K562 (cell line): ENCODE measurements around the gene POU2AF3. TPM values are rescaled to one million over a fixed set of nuclear protein-coding genes. Genes with fewer than 3 reads are reported as not detected.

Experiments
- ATAC-seq: fragments of 200-7000 bp; cut with Tn5 transposase; 3 replicates; pipeline ENCODE4 v1.9.1; 2020; ENCODE audit warnings: moderate library complexity
- BruUV-seq: library from RNA; stranded (reverse); fragments of 400-500 nt; replicated peaks from 2 replicates; lab custom pipeline; 2021; lab: Mats Ljungman, UMichigan
- CTCF ChIA-PET: fragments of 300-600 bp; formaldehyde crosslinking; extraction: SDS; loops from one replicate; lab custom pipeline; 2021; ENCODE audit warnings: low intra/inter-chr PET ratio; lab: Yijun Ruan, JAX
- POLR2A ChIA-PET: fragments of 300-600, 350-650 bp; sonication (Branson Sonifier 250); formaldehyde crosslinking; extraction: SDS; loops from one replicate; lab custom pipeline; 2021; ENCODE audit warnings: antibody characterized with exemption, inconsistent platforms; lab: Yijun Ruan, JAX
- DNase-seq, 4 experiments: peaks; one replicate each; pipeline versions ENCODE4 v3.0.0 to v3.0.0-alpha.2; 2011 to 2018; ENCODE audit warnings: low spot score in 3 of 4, mixed read lengths in 3 of 4; ENCODE audit errors: extremely low read depth in 1 of 4
- FAIRE-seq: peaks from 2 replicates; lab custom pipeline; 2011; peaks lifted over from hg19 to GRCh38; lab: Jason Lieb, UNC
- H2AFZ ChIP-seq: 2 replicates; pipeline ENCODE4 v1.6.0; 2011; ENCODE audit warnings: low read depth, low read length, control low read depth, inconsistent platforms
- H3K27ac ChIP-seq: fragments of 200-600 bp; 3 replicates; pipeline ENCODE4 v1.8.0; 2011; ENCODE audit warnings: low read depth, mild to moderate bottlenecking, control low read depth, inconsistent platforms, low read length, moderate library complexity, mixed read lengths; ENCODE audit errors: extremely low read depth
- H3K27me3 ChIP-seq, 2 experiments: fragments of 300-600 bp in 1 of 2; 2 replicates in 1 of 2; 3 replicates in 1 of 2; pipeline versions ENCODE4 v1.6.0 to v1.8.0; 2011; ENCODE audit warnings: inconsistent platforms in 2 of 2, low read length in 2 of 2, mild to moderate bottlenecking in 1 of 2, mixed read lengths in 1 of 2, moderate library complexity in 1 of 2; ENCODE audit not compliant: control insufficient read depth in 2 of 2, insufficient read depth in 2 of 2
- H3K36me3 ChIP-seq: fragments of 300-600 bp; 3 replicates; pipeline ENCODE4 v1.8.0; 2011; ENCODE audit warnings: mild to moderate bottlenecking, low read length, inconsistent platforms; ENCODE audit not compliant: control insufficient read depth, insufficient read depth
- H3K4me1 ChIP-seq, 2 experiments: fragments of 200-600 bp in 1 of 2; replicated peaks in 1 of 2; 2 replicates in 1 of 2; 3 replicates in 1 of 2; pipeline versions ENCODE4 v1.5.1 to v1.8.0; 2011; ENCODE audit warnings: inconsistent platforms in 2 of 2, low read length in 2 of 2, mild to moderate bottlenecking in 1 of 2, mixed read lengths in 1 of 2, moderate library complexity in 1 of 2; ENCODE audit not compliant: control insufficient read depth in 2 of 2, insufficient read depth in 2 of 2
- H3K4me2 ChIP-seq: 2 replicates; pipeline ENCODE4 v1.6.1; 2011; ENCODE audit warnings: low read length, control low read depth, inconsistent platforms, mixed read lengths; ENCODE audit not compliant: insufficient read depth
- H3K4me3 ChIP-seq: fragments of 200-600 bp; sonication (generic), shearing (Covaris generic); 2 replicates; pipeline ENCODE4 v1.5.1; 2016; ENCODE audit warnings: control low read depth, inconsistent platforms
- H3K79me2 ChIP-seq: fragments of 200-600 bp; 3 replicates; pipeline ENCODE4 v1.8.0; 2011; ENCODE audit warnings: low read length, inconsistent platforms; ENCODE audit not compliant: control insufficient read depth, insufficient read depth
- H3K9ac ChIP-seq, 2 experiments: 2 replicates each; pipeline versions ENCODE4 v1.6.0 to v1.6.1; 2011; ENCODE audit warnings: low read depth in 2 of 2, low read length in 2 of 2, control low read depth in 1 of 2, inconsistent platforms in 1 of 2, mild to moderate bottlenecking in 1 of 2, mixed read lengths in 1 of 2; ENCODE audit not compliant: insufficient read depth in 1 of 2
- H3K9me1 ChIP-seq: one replicate; pipeline ENCODE4 v1.6.0; 2011; ENCODE audit warnings: inconsistent platforms, mild to moderate bottlenecking, low read length, moderate library complexity; ENCODE audit not compliant: control insufficient read depth, insufficient read depth
- H3K9me3 ChIP-seq: replicated peaks from 2 replicates; pipeline ENCODE4 v1.5.1; 2011; ENCODE audit warnings: low read depth, low read length, inconsistent platforms; ENCODE audit not compliant: control insufficient read depth, insufficient read depth
- H4K20me1 ChIP-seq: replicated peaks from 2 replicates; pipeline ENCODE4 v1.6.1; 2011; ENCODE audit warnings: low read length, inconsistent platforms, mixed read lengths; ENCODE audit not compliant: control insufficient read depth, insufficient read depth
- BRD9 ChIP-seq: fragments of 450-650 bp; IDR thresholded peaks from 2 replicates; pipeline ENCODE4 v1.6.1; 2018; ENCODE audit warnings: low read depth; ENCODE audit not compliant: partially characterized antibody
- E2F4 ChIP-seq: sonication (generic); formaldehyde crosslinking; IDR thresholded peaks from 2 replicates; pipeline ENCODE4 v1.8.0; 2022; ENCODE audit warnings: mild to moderate bottlenecking, low read depth, missing genetic modification reagents
- HDGF ChIP-seq: fragments of 450-650 bp; IDR thresholded peaks from 2 replicates; pipeline ENCODE4 v1.6.1; 2016
- XRCC4 ChIP-seq: IDR thresholded peaks from one replicate; pipeline ENCODE4 v1.6.1; 2011; ENCODE audit not compliant: insufficient read depth, insufficient read length; ENCODE audit errors: extremely low read depth
- ZBTB34 ChIP-seq: fragments of 250-450 bp; sonication (Bioruptor Pico); IDR thresholded peaks from 2 replicates; pipeline ENCODE4 v1.8.0; 2021; ENCODE audit warnings: mild to moderate bottlenecking, moderate library complexity
- ZNF124 ChIP-seq: sonication (generic); formaldehyde crosslinking; IDR thresholded peaks from 2 replicates; pipeline ENCODE4 v1.8.1; 2022; ENCODE audit warnings: missing genetic modification reagents
- ZNF609 ChIP-seq: sonication (generic); formaldehyde crosslinking; IDR thresholded peaks from 2 replicates; pipeline ENCODE4 v1.8.1; 2023; ENCODE audit warnings: missing genetic modification reagents, mild to moderate bottlenecking, borderline replicate concordance
- WGBS: fragments of 100-300 bp; shearing (Covaris generic); methylation state at CpG from one replicate; pipeline ENCODE4 v1.1.6; 2016; ENCODE audit warnings: low coverage, mixed read lengths; ENCODE audit not compliant: insufficient coverage; ENCODE audit errors: missing lambda C conversion rate; 5-methylcytosine and 5-hydroxymethylcytosine counted together
- in situ Hi-C: fragments of 300-500 bp; cut with MboI; formaldehyde crosslinking; loops from 4 replicates; pipeline ENCODE4 v1.15.0; 2018; ENCODE audit warnings: inconsistent platforms, mixed read lengths
- intact Hi-C: fragments of 100-400 bp; cut with micrococcal nuclease; formaldehyde crosslinking; loops from 2 replicates; pipeline ENCODE4 v1.14.2; 2022
- polyA plus RNA-seq, 8 experiments: library from polyadenylated mRNA; depleted of rRNA in 4 of 8; stranded (reverse) in 5 of 8; unstranded in 3 of 8; fragments of >200 nt; fragmentation: Nextera tagmentation in 2 of 8; fragmentation: Illumina TruSeq in 1 of 8; extraction: Ambion mirVana in 2 of 8; extraction: Trizol in 1 of 8; gene quantifications; 2 replicates each; pipeline versions ENCODE4 v1.2.1 to v1.2.3, GENCODE V29; 2011 to 2014; ENCODE audit warnings: inconsistent platforms in 1 of 8, missing spikeins in 1 of 8
- total RNA-seq, 7 experiments: library from RNA; depleted of rRNA in 6 of 7; stranded (reverse); fragments of >200 nt in 6 of 7; fragmentation: Illumina TruSeq in 2 of 7; extraction: Trizol in 2 of 7; gene quantifications; 2 replicates each; pipeline versions ENCODE4 v1.2.1 to v1.2.3, GENCODE V29; 2011 to 2021; ENCODE audit warnings: low replicate concordance in 1 of 7
- TF ChIP-seq, protein P1 (sequence below): fragments of 450-650 bp; IDR thresholded peaks from 2 replicates; pipeline ENCODE4 v1.7.1; 2018; ENCODE audit warnings: mild to moderate bottlenecking, low read depth; ENCODE audit not compliant: partially characterized antibody

POU2AF3 gene
- total and polyA plus RNA-seq, 9 of the 15 experiments (the other 6 are each of a cell fraction or from before 2014, with no cell fraction given), result not detected

DNA sequence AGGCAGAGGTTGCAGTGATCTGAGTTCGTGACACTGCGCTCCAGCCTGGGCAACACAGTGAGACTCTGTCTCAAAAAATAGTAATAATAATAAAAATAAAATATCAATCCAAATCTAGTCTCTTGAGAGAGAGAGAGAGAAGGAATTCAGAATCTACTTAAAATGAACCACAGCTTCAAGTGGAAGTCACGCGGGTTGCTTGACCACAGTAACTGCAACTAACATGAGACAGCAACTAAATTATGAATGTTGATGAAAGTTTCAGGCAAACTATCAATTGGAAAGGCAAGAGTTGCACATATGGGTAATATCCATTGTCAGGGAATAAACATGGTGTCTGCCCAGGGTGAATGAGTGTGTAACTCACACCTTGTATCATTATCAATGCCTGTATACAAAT is 40.3 kb upstream of the POU2AF3 start:
- no peaks in the 10 kb centered on the region for H3K9me3 ChIP-seq
- intact Hi-C loops, result no loop called here
- POLR2A ChIA-PET, result interaction anchor here (0.6 kb wide), 1 partner anchor 206 kb away, joined by 3 read pairs; no protein-coding TSS in a partner anchor
- no peak overlapping the region for H3K9ac ChIP-seq
- no peak overlapping the region for H3K4me3 ChIP-seq
- H2AFZ ChIP-seq, result no peak overlapping the region
- no peaks in the 10 kb centered on the region for H3K79me2 ChIP-seq
- TF ChIP-seq ZBTB34 (no peak), XRCC4 (no peak), BRD9 (no peak), ZNF609 (CRISPR knock-in tag) (no peak), E2F4 (no peak), ZNF124 (CRISPR knock-in tag) (no peak), HDGF (no peak)
- TF ChIP-seq, protein P1, sequence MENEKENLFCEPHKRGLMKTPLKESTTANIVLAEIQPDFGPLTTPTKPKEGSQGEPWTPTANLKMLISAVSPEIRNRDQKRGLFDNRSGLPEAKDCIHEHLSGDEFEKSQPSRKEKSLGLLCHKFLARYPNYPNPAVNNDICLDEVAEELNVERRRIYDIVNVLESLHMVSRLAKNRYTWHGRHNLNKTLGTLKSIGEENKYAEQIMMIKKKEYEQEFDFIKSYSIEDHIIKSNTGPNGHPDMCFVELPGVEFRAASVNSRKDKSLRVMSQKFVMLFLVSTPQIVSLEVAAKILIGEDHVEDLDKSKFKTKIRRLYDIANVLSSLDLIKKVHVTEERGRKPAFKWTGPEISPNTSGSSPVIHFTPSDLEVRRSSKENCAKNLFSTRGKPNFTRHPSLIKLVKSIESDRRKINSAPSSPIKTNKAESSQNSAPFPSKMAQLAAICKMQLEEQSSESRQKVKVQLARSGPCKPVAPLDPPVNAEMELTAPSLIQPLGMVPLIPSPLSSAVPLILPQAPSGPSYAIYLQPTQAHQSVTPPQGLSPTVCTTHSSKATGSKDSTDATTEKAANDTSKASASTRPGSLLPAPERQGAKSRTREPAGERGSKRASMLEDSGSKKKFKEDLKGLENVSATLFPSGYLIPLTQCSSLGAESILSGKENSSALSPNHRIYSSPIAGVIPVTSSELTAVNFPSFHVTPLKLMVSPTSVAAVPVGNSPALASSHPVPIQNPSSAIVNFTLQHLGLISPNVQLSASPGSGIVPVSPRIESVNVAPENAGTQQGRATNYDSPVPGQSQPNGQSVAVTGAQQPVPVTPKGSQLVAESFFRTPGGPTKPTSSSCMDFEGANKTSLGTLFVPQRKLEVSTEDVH, result no peak
- TF ChIP-seq, all 486 proteins: peak for 0
- CTCF ChIA-PET, result no interaction called here
- DNase-seq (no peak), FAIRE-seq (no peak), ATAC-seq (no peak)
- no peaks in the 10 kb centered on the region for H3K27me3 ChIP-seq
- no peak overlapping the region for H3K4me2 ChIP-seq
- no TSS peak for BruUV-seq
- no peaks in the 10 kb centered on the region for H3K9me1 ChIP-seq
- no peaks in the 10 kb centered on the region for H3K36me3 ChIP-seq
- no peaks in the 10 kb centered on the region for H4K20me1 ChIP-seq
- no peaks in the 10 kb centered on the region for H3K4me1 ChIP-seq
- WGBS, result 0% methylated on average over 4 of the region's 4 CpGs
- no peak overlapping the region for H3K27ac ChIP-seq
- in situ Hi-C loops, result no loop called here
